GM12864 (cell line): ENCODE measurements around the gene SPATA17.

Experiments used
- DNase-seq: peaks from one replicate; pipeline ENCODE4 v3.0.0-alpha.2; 2011; ENCODE audit warnings: low read depth
- H3K4me3 ChIP-seq: 2 replicates; pipeline ENCODE4 v1.5.1; 2011; ENCODE audit warnings: mild to moderate bottlenecking, low read depth, low read length, control low read depth
- TF ChIP-seq, protein P1 (sequence below): IDR thresholded peaks from 2 replicates; pipeline ENCODE4 v1.5.1; 2011; ENCODE audit warnings: low read depth, mild to moderate bottlenecking, moderate library complexity, low read length, control low read depth, inconsistent platforms; ENCODE audit errors: missing control alignments

Gene SPATA17

GRCh38 chr1:217776693-217777092, 145.5 kb downstream of the SPATA17 start:
- no peak for DNase-seq
- no peak overlapping the region for H3K4me3 ChIP-seq
- TF ChIP-seq, protein P1, sequence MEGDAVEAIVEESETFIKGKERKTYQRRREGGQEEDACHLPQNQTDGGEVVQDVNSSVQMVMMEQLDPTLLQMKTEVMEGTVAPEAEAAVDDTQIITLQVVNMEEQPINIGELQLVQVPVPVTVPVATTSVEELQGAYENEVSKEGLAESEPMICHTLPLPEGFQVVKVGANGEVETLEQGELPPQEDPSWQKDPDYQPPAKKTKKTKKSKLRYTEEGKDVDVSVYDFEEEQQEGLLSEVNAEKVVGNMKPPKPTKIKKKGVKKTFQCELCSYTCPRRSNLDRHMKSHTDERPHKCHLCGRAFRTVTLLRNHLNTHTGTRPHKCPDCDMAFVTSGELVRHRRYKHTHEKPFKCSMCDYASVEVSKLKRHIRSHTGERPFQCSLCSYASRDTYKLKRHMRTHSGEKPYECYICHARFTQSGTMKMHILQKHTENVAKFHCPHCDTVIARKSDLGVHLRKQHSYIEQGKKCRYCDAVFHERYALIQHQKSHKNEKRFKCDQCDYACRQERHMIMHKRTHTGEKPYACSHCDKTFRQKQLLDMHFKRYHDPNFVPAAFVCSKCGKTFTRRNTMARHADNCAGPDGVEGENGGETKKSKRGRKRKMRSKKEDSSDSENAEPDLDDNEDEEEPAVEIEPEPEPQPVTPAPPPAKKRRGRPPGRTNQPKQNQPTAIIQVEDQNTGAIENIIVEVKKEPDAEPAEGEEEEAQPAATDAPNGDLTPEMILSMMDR: no peak

DNA sequence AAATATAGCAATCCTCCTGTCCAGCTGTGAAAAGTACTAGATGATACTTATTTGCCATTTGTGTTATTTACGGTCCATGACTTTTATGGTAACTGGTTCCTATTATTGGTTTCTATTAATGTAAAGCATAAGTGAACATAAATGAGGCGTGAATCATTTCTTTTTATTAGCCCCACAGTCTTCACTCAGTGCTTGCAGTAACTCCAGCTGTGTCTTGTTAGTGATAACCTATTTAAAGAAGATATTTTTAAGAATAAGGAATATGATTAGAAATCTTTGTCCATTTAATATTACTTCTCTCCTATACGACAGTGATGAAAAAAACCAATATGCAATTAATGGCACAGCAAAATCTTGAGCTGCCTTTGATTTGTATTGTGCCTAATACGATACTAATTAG, 149.9 kb downstream of the SPATA17 start:
- no peak overlapping the region for H3K4me3 ChIP-seq
- TF ChIP-seq, protein P1: no peak
- DNase-seq: no peak

GRCh38 chr1:217791091-217791490, 159.9 kb downstream of the SPATA17 start:
- TF ChIP-seq, protein P1: no peak
- no peak for DNase-seq
- no peak overlapping the region for H3K4me3 ChIP-seq

DNA sequence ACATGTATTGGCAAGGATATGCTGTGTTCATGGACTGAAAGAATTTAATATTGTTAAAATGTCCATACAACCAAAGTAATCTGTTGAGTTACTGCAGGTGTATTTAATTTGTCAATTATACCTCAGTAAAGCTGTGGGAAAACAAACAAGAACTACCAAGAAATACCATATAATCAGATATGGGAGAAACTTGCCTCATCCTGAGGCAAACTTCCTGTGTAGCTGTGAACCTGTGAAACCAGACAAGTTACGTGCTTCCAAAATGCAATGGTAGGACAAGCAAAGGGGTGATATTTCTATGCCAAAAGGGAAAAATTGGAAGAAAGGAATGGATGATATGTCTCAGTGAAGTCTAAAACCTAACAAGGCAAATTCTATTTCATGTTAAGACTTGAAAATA, 174.6 kb downstream of the SPATA17 start:
- no peak overlapping the region for H3K4me3 ChIP-seq
- DNase-seq: no peak
- TF ChIP-seq, protein P1: no peak

DNA sequence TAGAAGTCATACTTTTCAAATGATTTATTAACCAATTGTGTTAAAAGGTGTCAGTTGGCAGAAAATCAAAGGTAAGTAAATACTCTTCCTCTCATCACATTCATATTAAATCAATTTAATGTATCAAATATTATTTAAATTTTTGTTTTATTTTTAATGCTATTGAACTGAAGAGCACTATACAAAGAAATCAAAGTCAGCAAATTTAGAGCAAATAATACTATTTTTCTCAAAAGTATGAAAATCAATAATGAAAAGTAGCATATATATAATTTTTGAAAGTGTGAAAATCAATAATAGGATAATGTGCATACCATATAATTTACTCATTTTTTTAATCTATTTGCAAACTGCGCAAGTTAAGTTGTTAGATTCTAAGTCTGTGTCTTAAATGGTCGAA, 181.0 kb downstream of the SPATA17 start:
- no peak for DNase-seq
- H3K4me3 ChIP-seq: no peak overlapping the region
- TF ChIP-seq, protein P1: no peak

- no peak for DNase-seq
- TF ChIP-seq, protein P1: no peak
- H3K4me3 ChIP-seq: no peak overlapping the region
Observed at GRCh38 chr1:217813031-217813430, 181.9 kb downstream of the SPATA17 start.

GRCh38 chr1:217837691-217838090, 206.5 kb downstream of the SPATA17 start:
- no peak overlapping the region for H3K4me3 ChIP-seq
- TF ChIP-seq, protein P1: no peak
- DNase-seq: no peak
